Keratinocyte (primary cell): ENCODE data around the gene SAMD10.

Experiments used
- CTCF ChIP-seq, 3 experiments: IDR thresholded peaks in 1 of 3; conservative IDR thresholded peaks in 1 of 3; optimal IDR thresholded peaks in 1 of 3; 2 replicates in 2 of 3; 3 replicates in 1 of 3; pipeline versions ENCODE3 to v1.5.1; 2011; ENCODE audit warnings: low read length in 3 of 3, mild to moderate bottlenecking in 3 of 3, moderate library complexity in 2 of 3, control low read depth in 1 of 3, inconsistent platforms in 1 of 3; ENCODE audit not compliant: insufficient read depth in 2 of 3; ENCODE audit errors: extremely low read depth in 1 of 3
- EZH2 ChIP-seq: IDR thresholded peaks from one replicate; pipeline ENCODE4 v1.6.1; 2012; ENCODE audit warnings: inconsistent platforms, mild to moderate bottlenecking, low read length, moderate library complexity

GRCh38 chr20:63969838-63970713, 9.4 kb downstream of the SAMD10 start, which contains the start of gene ZNF512B:
- no peak for TF ChIP-seq CTCF (optimal IDR thresholded peaks at IDR 0.05 in 1 of 3, IDR thresholded peaks at IDR 0.05 in 1 of 3, conservative IDR thresholded peaks at IDR 0.05 in 1 of 3; ENCODE audit: extremely low read depth in 1 of 3, insufficient read depth in 2 of 3, low read length in 3 of 3)
- TF ChIP-seq EZH2, result no peak
